Smooth muscle cell of the brain vasculature (primary cell): ENCODE measurements around the gene EXOC2.

Source experiments
- DNase-seq: peaks from one replicate; pipeline ENCODE4 v3.0.0-alpha.2; 2012; ENCODE audit warnings: low read depth, low spot score

Gene EXOC2

DNA sequence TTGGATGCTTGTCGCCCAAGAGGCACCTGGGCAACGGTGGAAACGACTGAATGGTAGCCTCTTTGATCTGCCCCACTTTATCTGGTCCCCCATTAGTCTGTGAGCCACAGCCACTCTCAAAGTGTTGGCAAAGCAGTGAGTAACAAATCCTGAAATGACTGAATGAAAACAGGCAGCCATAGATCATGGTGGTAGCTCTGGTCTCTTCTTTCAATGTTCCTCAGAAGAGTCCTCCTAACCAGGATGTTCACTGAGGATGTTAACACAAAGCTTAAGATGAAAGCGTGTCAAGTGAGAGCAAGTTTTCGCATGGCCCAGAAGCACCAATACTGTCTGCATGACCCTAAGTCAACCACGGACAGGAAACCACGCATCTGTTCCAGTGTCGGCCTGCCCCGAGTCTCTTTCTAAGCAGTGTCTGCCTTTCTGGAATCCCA lies 194.1 kb downstream of the EXOC2 start:
- DNase-seq: no peak

DNA sequence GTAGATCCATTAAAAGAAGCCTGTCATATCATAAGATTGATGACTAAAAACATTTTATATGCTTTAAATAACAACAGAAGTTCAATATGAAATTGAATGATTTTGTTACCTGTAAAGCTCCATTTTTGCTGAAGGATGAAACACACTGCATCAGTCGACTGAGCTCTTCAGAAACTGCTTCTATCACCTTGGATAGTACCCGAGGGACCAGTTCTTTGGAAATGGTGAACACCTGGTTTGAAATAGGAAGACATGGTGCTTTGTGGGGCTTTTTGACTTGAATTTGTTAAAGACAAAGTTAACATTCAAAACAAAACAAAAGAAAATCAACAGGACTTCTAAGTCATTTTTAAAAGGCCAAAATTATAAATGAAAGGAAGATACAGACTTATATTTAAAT lies 195.7 kb downstream of the EXOC2 start:
- DNase-seq: no peak

DNA sequence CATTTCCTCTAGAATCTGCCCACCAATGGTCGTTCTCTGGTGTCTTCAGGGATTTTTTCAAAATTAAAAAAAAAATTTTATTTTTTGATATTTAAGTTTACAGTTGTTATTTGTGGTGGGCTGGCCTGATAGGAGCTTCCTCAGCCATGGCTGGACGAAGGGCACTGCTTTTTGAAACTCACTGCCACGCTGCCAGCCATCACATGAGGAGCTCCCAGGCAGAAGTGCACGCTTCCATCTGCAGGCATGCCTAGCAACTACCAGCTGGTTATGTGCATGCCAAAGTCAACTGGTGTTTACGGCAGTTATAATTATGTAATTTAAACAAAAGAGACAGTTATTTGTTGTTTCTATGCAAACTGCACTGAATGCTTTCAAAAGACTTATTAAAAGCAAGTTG lies 196.3 kb downstream of the EXOC2 start:
- DNase-seq: no peak

GRCh38 chr6:494394-494793 lies 198.5 kb downstream of the EXOC2 start:
- DNase-seq: no peak

DNA sequence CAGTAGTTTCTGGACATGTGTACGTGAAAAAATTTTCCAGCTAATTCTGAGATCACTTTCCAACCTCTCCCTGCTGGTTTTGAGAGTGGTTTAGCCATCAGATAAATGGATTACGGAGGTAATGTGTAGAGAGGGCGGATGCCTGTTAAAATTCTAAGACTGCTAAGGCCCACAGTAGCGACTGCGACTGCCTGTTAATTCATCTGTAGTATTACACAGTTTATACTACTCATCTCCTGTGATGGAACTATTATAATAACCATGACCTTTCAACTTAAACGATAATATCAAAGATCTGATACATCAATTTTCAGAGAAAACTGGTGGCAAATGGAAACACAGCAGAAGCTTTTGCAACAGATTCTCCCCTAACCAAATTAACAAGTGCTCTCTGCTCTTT lies 199.1 kb downstream of the EXOC2 start:
- no peak for DNase-seq

DNA sequence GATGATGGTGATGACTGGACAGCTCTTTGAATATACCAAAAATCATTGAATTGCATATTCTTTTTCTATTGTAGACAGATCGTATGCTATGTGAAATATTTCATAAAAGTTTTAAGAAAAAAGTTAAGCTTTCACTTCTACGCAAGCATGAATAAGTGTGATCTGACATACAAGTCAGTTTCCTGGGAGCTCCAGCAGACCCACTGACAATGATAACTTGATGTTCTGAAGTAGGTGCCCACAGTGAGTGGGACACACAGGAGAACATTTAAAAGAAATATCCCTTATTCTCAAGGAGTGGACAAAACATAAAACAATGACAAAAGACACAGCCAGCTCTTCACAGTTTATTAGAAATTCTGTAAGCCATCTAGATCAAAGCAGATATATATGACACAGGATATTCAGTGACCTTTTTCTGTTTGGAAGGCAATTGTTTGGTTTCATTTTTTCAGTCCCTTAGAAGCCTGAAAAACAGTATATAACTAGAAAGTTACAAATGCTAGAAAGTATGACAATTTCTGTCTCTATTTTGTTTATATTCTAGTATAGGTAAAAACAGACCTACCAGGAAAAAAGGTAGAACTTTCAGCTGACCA lies 200.0 kb downstream of the EXOC2 start:
- DNase-seq: no peak

DNA sequence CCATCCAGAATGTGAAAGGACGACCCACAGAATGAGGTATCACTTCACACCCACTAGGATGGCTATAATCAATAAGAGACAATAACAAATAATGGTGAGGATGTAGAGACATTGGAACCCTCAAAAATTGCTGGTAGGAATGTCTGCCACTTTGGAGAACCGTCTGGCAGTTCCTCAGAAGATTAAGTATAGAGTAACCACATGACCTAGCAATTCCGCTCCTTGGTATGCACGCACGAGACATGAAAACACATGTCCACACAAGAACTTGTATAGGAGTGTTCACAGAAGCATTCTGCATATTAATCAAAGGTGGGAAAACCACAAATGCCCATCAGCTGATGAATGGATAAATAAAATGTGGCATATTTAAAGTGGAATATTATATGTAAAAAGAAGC lies 200.8 kb downstream of the EXOC2 start:
- DNase-seq: no peak

DNA sequence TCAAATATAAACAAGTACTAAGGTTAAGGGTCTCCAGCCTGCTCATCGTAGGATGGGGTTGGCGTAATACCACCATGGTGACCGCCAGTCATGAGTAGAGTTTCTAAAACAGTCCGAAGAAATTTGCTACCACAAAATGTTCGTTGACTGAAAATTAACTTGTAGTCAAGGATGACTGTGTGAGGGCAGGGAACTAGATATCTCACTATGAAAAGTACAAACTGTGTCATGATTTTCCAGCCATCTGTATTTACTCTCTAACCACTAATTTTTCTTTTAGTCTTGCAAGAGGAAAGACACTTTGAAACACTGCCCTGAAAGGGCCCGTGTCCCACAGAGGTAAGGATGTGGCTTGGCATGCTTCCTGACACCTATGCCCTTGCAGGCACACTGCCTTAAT lies 201.7 kb downstream of the EXOC2 start:
- no peak for DNase-seq

GRCh38 chr6:490251-491037 lies 202.5 kb downstream of the EXOC2 start:
- DNase-seq: no peak

DNA sequence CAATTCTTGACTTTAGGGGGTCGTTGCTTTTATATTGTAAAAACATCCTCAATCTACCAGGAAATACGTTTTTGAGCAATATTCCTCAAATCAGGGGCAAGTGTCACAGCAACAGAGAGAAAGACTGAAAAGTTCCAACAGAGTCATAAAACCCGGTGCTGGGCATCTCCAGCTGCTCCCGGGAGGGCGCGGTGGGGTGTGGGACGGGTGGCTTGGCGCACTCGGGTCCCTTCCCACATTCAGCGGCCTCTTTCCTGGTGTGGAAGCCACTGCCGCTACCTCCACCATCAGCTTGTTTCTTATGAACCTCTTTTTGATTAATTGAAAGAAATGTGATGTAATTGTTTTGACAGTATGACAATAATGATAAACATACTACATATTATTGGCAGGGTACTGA lies 203.2 kb downstream of the EXOC2 start:
- DNase-seq: no peak

- no peak for DNase-seq
Observed at GRCh38 chr6:489001-489400, 203.9 kb downstream of the EXOC2 start.

DNA sequence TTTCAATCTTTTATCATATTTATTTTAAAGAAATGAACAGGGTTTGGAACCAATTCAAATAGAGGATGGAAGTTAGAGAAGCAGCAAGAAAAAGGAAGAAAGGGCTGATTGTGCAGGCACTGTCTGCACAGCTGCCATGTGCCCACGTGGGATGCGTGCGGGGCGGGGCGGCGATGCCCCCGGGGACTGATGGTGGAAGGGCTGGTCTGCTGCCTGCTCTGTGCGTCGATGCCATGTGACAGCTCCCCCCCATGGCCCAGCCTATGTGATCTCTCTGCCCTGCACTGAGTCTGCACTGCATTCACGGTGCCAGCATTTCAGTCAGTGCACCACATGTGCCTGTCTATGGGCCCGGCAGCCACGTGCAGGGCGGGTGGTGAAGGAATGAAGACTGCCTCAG lies 205.0 kb downstream of the EXOC2 start:
- DNase-seq: no peak

GRCh38 chr6:485655-486170 lies 207.2 kb downstream of the EXOC2 start:
- DNase-seq: no peak

DNA sequence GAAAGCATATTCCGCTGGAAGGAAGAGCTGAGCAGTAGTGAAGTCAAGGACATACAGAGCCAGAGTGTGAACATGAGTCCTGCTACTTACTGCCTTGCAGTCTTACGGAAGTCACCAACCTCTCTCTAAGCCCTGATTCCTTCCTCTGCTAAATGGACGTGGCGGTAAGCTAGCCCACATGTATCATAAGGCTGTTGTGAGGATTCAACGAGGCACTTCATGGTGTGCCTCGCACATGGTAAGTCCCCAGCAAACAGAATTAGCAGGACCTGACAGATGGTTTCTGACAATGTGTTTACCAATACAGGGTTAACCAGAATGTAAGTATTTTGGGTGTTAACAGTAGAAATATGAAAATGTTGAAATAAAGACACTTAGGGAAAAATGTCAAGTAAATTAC lies 208.2 kb downstream of the EXOC2 start:
- DNase-seq: no peak

DNA sequence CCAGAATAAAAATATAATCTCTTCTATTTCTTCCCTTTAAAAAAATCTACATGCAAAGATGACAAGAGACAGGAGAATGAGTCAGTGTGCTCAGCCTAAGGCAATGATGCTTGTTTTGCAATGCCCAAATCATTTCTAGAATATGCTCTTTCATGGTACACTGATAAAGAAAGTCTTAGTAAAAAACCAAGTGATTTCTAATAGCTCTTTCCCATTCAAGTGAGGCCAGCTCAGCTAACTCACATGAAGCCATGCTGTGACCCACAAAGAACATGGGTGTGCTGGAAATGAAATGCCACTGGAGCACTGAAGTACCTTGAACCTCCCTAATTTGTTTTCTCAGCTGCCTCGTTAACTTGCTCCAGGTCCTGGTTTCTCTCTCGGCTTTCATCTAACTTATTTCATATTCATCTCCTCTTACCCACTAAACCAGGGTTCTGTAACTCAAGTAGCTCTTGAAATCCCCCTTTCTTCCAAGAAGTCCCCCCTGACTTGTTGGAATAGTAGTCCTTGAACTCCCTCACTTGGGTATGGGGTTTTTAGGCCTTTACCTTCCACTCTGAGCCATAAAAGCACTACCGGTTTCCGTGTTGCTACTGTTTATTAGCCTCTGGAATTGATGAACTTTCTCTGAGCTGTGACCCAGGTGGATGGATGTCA lies 208.7 kb downstream of the EXOC2 start:
- no peak for DNase-seq

DNA sequence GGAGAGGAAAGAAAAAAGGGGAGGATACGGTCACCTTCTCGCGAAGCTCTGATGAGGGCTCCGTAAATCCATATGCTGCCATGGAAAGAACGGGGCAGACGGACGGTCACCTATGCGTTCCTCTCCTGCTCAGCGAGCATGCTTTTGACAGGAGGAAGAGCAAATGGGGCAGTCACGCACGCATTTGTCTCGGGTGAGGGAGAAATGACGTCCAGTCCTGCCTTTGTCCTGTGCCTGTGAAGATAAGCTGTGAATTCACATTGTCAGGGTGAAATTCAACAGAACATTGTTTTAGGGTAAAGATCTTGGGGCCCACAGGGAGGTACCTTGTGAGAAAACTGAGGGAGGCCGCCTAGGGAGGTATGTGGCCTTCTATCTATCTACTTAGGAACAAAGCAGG lies 217.6 kb downstream of the EXOC2 start:
- DNase-seq: no peak

- no peak for DNase-seq
Observed at GRCh38 chr6:474453-475185, 218.3 kb downstream of the EXOC2 start.

GRCh38 chr6:473768-474452 lies 219.0 kb downstream of the EXOC2 start:
- DNase-seq: no peak

GRCh38 chr6:473356-473755 lies 219.6 kb downstream of the EXOC2 start:
- DNase-seq: no peak

DNA sequence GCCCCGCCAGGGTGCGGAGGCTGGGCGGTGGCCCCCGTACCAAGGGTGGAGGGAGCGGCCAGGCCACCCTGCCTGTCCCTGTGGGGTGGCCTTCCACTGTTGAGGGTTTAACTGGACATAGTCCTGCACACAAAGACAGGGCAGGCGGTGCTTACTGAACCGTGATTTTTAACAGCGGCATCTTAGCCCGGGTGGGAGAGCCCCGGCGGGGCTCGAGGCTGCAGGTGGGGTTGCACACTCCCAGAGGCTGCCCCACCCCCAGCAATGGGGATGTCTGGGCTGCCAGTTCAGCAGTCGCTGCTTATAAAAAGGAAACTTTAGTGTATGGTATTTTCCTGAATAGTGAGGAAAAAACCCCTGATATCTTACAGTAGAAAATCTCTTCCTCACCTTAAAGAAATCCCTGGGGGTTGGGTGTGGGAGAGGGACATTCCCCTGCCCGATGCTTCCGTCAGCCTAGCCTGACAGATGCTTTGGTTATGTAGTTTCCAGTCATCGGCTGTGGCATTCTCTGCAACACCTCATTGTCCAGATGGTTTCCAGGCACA lies 222.0 kb downstream of the EXOC2 start:
- no peak for DNase-seq
